Spleen (tissue), 3 donors: ENCODE data around the gene ZNF775.

Experiments
- POLR2A ChIP-seq, 3 donors: fragments of 450-650 bp; IDR thresholded peaks; one replicate each; pipeline ENCODE4 v1.5.1; 2017; ENCODE audit warnings: antibody characterized with exemption in 3 of 3, mild to moderate bottlenecking in 1 of 3
- POLR2AphosphoS5 ChIP-seq, 3 donors: sonication (generic); formaldehyde crosslinking; IDR thresholded peaks; one replicate each; pipeline ENCODE4 v1.5.1; 2017; ENCODE audit warnings: antibody characterized with exemption in 3 of 3

DNA sequence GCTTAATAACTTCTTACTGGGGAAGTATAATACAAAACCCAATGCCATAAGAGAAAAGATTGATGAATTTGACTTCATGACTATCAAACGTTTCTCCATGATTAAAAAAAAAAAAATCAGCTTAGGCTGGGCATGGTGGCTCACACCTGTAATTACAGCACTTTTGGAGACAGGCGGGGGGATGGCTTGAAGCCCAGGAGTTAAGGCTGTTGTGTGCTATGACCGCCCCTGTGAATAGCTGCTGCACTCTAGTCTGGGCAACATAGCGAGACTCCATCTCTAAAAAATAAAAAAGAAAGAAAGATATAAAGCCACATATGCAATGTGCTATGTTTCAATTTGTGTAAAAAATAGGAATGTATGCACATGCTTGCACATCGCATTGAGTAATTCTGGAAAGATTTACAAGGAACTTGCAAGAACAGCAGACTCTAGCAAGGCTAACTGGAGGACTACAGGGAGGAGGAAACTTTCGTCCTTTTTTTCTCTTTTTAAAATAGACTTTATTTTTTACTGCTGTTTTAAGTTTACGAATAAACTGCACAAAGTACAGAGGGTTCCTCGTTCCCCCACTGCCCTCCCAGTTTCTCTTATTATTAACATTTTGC is 27.4 kb upstream of the ZNF775 start:
- TF ChIP-seq POLR2AphosphoS5 (IDR thresholded peaks at IDR 0.05) (no peak), POLR2A (IDR thresholded peaks at IDR 0.05) (no peak)
